Upper lobe of right lung (tissue), 1 donor: Measurements from ENCODE around the gene CDK5RAP3. TPM values are rescaled to one million over a fixed set of nuclear protein-coding genes. Genes with fewer than 3 reads are reported as not detected.
A peak's percentile ranks its signal among the peaks of the same experiment; 100 is the strongest.

Experiments
- ATAC-seq: fragments of 200-7000 bp; cut with Tn5 transposase; one replicate; pipeline ENCODE4 v1.9.1; 2020; ENCODE audit warnings: mild to moderate bottlenecking, moderate library complexity
- DNase-seq: peaks from one replicate; pipeline ENCODE4 v3.0.0-alpha.2; 2020
- H3K27ac ChIP-seq: fragments of 200-600 bp; one replicate; pipeline ENCODE4 v1.8.0; 2022
- H3K27me3 ChIP-seq: fragments of 200-600 bp; one replicate; pipeline ENCODE4 v1.8.0; 2022; ENCODE audit warnings: mild to moderate bottlenecking
- H3K36me3 ChIP-seq: fragments of 200-600 bp; one replicate; pipeline ENCODE4 v1.8.0; 2022
- H3K4me1 ChIP-seq: fragments of 200-600 bp; one replicate; pipeline ENCODE4 v1.8.0; 2022
- H3K4me3 ChIP-seq: fragments of 200-600 bp; one replicate; pipeline ENCODE4 v1.8.0; 2022; ENCODE audit warnings: mild to moderate bottlenecking
- H3K9me3 ChIP-seq: fragments of 200-600 bp; one replicate; pipeline ENCODE4 v1.8.0; 2022
- CTCF ChIP-seq: fragments of 200-600 bp; IDR thresholded peaks from one replicate; pipeline ENCODE4 v1.8.0; 2022; ENCODE audit warnings: antibody characterized with exemption
- intact Hi-C: fragments of 100-400 bp; cut with DNase I; formaldehyde crosslinking; loops from one replicate; pipeline ENCODE4 v1.11.0; 2022
- total RNA-seq: library from RNA; stranded (reverse); fragmentation: NEBNext Ultra II Directional; extraction: Animal tissue kit (Norgen Biotek cat#: 25700); gene quantifications from one replicate; pipeline ENCODE4 v1.2.1, GENCODE V29; 2021
- donor health status: DM: no; HTN: yes; CAD: no; lungs with severe emphysema.

Gene CDK5RAP3
- total RNA-seq, 1 donor from 2014 or later, result 140 TPM

GRCh38 chr17:47941246-47942095 is 29.4 kb upstream of the CDK5RAP3 start, which contains the start of gene PNPO:
Gene PNPO, plus strand, starts transcription at chr17:47941571. Its CDS starts 105 bp downstream, at chr17:47941676.
- TF ChIP-seq CTCF, result no peak
- Histone ChIP-seq H3K27me3 (no peaks in the 10 kb centered on the region), H3K9me3 (no peaks in the 10 kb centered on the region), H3K4me3 (peak within 1 kb of the TSS; percentile 96), H3K4me1 (peaks cover 21% of the 10 kb centered on the region), H3K27ac (peak within 1 kb of the TSS; percentile 87), H3K36me3 (no peaks in the 10 kb centered on the region)
- intact Hi-C loops, result no loop called here
- ATAC-seq, result peak; percentile 99
- DNase-seq, result peak; percentile 95

- Histone ChIP-seq H3K4me1 (peaks cover 21% of the 10 kb centered on the region), H3K27ac (peak overlapping the region; percentile 87), H3K9me3 (no peaks in the 10 kb centered on the region), H3K27me3 (no peaks in the 10 kb centered on the region), H3K4me3 (peak overlapping the region; percentile 96), H3K36me3 (no peaks in the 10 kb centered on the region)
- intact Hi-C loops, result no loop called here
- TF ChIP-seq CTCF, result no peak
- ATAC-seq (no peak), DNase-seq (no peak)
Measured at GRCh38 chr17:47942096-47942510, 28.8 kb upstream of the CDK5RAP3 start.

- intact Hi-C loops, result no loop called here
- no peak overlapping the region for H3K27ac ChIP-seq
- H3K4me3 ChIP-seq, result peak overlapping the region; percentile 96
- H3K27me3 ChIP-seq, result no peaks in the 10 kb centered on the region
- DNase-seq, result no peak
- TF ChIP-seq CTCF, result no peak
- no peak for ATAC-seq
- H3K4me1 ChIP-seq, result peaks cover 21% of the 10 kb centered on the region
- H3K9me3 ChIP-seq, result no peaks in the 10 kb centered on the region
- no peaks in the 10 kb centered on the region for H3K36me3 ChIP-seq
Measured at GRCh38 chr17:47942568-47942967, 28.3 kb upstream of the CDK5RAP3 start.

GRCh38 chr17:47945080-47945479 is 25.8 kb upstream of the CDK5RAP3 start:
- no peak for TF ChIP-seq CTCF
- peaks cover 35% of the 10 kb centered on the region for H3K4me1 ChIP-seq
- no peak overlapping the region for H3K4me3 ChIP-seq
- no peaks in the 10 kb centered on the region for H3K27me3 ChIP-seq
- intact Hi-C loops, result no loop called here
- peak overlapping the region; percentile 3 for H3K27ac ChIP-seq
- ATAC-seq (no peak), DNase-seq (no peak)
- no peaks in the 10 kb centered on the region for H3K36me3 ChIP-seq
- H3K9me3 ChIP-seq, result no peaks in the 10 kb centered on the region

- no peak for TF ChIP-seq CTCF
- no peaks in the 10 kb centered on the region for H3K9me3 ChIP-seq
- H3K27me3 ChIP-seq, result no peaks in the 10 kb centered on the region
- no peak for DNase-seq
- no peak overlapping the region for H3K4me3 ChIP-seq
- ATAC-seq, result no peak
- no peaks in the 10 kb centered on the region for H3K36me3 ChIP-seq
- H3K27ac ChIP-seq, result peak overlapping the region; percentile 3
- H3K4me1 ChIP-seq, result peaks cover 33% of the 10 kb centered on the region
- intact Hi-C loops, result no loop called here
Measured at GRCh38 chr17:47945529-47946508, 25.1 kb upstream of the CDK5RAP3 start.
